A549 (cell line): Measurements from ENCODE around the gene MBD3.

Experiments
- EP300 ChIP-seq, 2 experiments: fragments of >200 bp; sonication (Bioruptor Twin); formaldehyde crosslinking; IDR thresholded peaks; 2 replicates in 1 of 2; 3 replicates in 1 of 2; pipeline ENCODE4 v1.6.1; 2016 to 2017
- JUN ChIP-seq, 2 experiments: fragments of >200 bp; sonication (Bioruptor Twin); formaldehyde crosslinking; IDR thresholded peaks; 2 replicates in 1 of 2; 3 replicates in 1 of 2; pipeline ENCODE4 v1.6.1; 2016 to 2017
- KDM1A ChIP-seq: fragments of 200-600 bp; sonication (generic); IDR thresholded peaks from 2 replicates; pipeline ENCODE4 v1.6.1; 2016; ENCODE audit warnings: low read depth, mild to moderate bottlenecking
- MYC ChIP-seq: IDR thresholded peaks from 2 replicates; pipeline ENCODE4 v1.6.1; 2012; ENCODE audit warnings: mild to moderate bottlenecking, inconsistent platforms, low read length, improper control_type of control experiment, borderline replicate concordance
- POLR2A ChIP-seq: IDR thresholded peaks from 2 replicates; pipeline ENCODE4 v1.6.1; 2012; ENCODE audit warnings: mild to moderate bottlenecking, low read length
- RAD21 ChIP-seq, 2 experiments: fragments of >200 bp in 1 of 2; sonication (Bioruptor Twin) in 1 of 2; formaldehyde crosslinking in 1 of 2; IDR thresholded peaks in 1 of 2; conservative IDR thresholded peaks in 1 of 2; 2 replicates in 1 of 2; 3 replicates in 1 of 2; pipeline ENCODE4 v1.6.1; 2012 to 2018; ENCODE audit warnings: inconsistent platforms in 1 of 2
- RCOR1 ChIP-seq: fragments of 150-350 bp; IDR thresholded peaks from 2 replicates; pipeline ENCODE4 v1.6.1; 2014; ENCODE audit warnings: antibody characterized with exemption, low read length, low read depth
- SMC3 ChIP-seq: fragments of >200 bp; sonication (Bioruptor Twin); formaldehyde crosslinking; IDR thresholded peaks from 3 replicates; pipeline ENCODE4 v1.6.1; 2018; ENCODE audit warnings: inconsistent platforms
- TF ChIP-seq, protein P1 (sequence below): fragments of >200 bp; sonication (Bioruptor Twin); formaldehyde crosslinking; IDR thresholded peaks from 3 replicates; pipeline ENCODE4 v1.5.1; 2016
- TF ChIP-seq, protein P2 (sequence below): fragments of 200-600 bp; sonication (generic); IDR thresholded peaks from 2 replicates; pipeline ENCODE4 v1.6.1; 2016; ENCODE audit warnings: antibody characterized with exemption, mild to moderate bottlenecking, moderate library complexity

DNA sequence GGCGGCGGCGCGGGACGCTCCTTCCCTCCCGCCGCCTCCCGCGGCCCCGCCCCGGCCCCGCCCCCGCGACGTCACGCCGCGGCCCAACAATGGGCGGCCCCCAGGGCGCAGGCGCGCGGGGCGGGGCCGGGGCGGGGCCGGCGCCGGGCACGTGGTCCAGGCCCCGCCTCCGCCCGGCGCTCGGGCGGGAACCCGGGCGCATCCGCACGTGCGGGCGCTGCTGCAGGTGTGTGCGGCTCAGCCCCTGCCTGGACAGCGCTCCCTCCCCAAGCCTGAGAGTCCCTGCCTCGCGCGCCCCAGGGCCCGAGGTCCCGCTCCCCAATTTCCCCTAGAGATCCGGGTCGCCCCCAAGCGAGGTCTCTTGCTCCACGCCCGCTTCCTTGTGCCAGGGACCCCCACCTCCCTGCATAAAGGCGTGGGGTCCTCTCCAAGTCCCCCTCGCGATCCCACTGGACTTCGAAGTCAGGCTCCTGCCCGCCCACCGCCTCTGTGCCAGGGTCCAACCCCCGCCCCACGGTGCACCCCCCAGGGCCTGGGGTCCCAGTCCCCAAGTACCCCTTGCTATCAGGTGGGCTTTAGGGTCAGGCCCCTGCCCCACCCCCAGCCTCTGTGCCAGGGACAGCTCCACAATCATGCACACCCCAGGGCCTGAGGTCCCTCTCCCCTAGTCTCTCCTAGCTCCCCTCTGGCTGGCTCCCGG lies 24.2 kb downstream of the MBD3 start, which contains the start of gene MEX3D:
- TF ChIP-seq POLR2A, result 0 out of 2 replicates have a peak, but pooled peaks have one; percentile 21
- TF ChIP-seq EP300 (IDR thresholded peaks at IDR 0.05), result no peak
- TF ChIP-seq, protein P1, sequence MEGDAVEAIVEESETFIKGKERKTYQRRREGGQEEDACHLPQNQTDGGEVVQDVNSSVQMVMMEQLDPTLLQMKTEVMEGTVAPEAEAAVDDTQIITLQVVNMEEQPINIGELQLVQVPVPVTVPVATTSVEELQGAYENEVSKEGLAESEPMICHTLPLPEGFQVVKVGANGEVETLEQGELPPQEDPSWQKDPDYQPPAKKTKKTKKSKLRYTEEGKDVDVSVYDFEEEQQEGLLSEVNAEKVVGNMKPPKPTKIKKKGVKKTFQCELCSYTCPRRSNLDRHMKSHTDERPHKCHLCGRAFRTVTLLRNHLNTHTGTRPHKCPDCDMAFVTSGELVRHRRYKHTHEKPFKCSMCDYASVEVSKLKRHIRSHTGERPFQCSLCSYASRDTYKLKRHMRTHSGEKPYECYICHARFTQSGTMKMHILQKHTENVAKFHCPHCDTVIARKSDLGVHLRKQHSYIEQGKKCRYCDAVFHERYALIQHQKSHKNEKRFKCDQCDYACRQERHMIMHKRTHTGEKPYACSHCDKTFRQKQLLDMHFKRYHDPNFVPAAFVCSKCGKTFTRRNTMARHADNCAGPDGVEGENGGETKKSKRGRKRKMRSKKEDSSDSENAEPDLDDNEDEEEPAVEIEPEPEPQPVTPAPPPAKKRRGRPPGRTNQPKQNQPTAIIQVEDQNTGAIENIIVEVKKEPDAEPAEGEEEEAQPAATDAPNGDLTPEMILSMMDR, result no peak
- TF ChIP-seq MYC, result no peak
- no peak for TF ChIP-seq RCOR1
- TF ChIP-seq RAD21 (conservative IDR thresholded peaks at IDR 0.05 in 1 of 2, IDR thresholded peaks at IDR 0.05 in 1 of 2), result no peak
- TF ChIP-seq, protein P2, sequence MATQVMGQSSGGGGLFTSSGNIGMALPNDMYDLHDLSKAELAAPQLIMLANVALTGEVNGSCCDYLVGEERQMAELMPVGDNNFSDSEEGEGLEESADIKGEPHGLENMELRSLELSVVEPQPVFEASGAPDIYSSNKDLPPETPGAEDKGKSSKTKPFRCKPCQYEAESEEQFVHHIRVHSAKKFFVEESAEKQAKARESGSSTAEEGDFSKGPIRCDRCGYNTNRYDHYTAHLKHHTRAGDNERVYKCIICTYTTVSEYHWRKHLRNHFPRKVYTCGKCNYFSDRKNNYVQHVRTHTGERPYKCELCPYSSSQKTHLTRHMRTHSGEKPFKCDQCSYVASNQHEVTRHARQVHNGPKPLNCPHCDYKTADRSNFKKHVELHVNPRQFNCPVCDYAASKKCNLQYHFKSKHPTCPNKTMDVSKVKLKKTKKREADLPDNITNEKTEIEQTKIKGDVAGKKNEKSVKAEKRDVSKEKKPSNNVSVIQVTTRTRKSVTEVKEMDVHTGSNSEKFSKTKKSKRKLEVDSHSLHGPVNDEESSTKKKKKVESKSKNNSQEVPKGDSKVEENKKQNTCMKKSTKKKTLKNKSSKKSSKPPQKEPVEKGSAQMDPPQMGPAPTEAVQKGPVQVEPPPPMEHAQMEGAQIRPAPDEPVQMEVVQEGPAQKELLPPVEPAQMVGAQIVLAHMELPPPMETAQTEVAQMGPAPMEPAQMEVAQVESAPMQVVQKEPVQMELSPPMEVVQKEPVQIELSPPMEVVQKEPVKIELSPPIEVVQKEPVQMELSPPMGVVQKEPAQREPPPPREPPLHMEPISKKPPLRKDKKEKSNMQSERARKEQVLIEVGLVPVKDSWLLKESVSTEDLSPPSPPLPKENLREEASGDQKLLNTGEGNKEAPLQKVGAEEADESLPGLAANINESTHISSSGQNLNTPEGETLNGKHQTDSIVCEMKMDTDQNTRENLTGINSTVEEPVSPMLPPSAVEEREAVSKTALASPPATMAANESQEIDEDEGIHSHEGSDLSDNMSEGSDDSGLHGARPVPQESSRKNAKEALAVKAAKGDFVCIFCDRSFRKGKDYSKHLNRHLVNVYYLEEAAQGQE, result no peak
- no peak for TF ChIP-seq JUN (IDR thresholded peaks at IDR 0.05)
- no peak for TF ChIP-seq SMC3
- TF ChIP-seq KDM1A, result no peak
